ENCODE data around the gene NRL.

Gene NRL

GRCh38 chr14:24078146-24078545 lies 36.6 kb downstream of the NRL start:
- peak; percentile 96 for DNase-seq

GRCh38 chr14:24077086-24077485 lies 37.7 kb downstream of the NRL start:
- DNase-seq, result no peak

- DNase-seq, result no peak
Observed at GRCh38 chr14:24076302-24076601, 38.5 kb downstream of the NRL start.

GRCh38 chr14:24075485-24076301 lies 39.1 kb downstream of the NRL start:
- DNase-seq, result no peak

GRCh38 chr14:24074625-24075484 lies 39.9 kb downstream of the NRL start:
- DNase-seq, result no peak

GRCh38 chr14:24072881-24073877 lies 41.6 kb downstream of the NRL start:
- no peak for DNase-seq

GRCh38 chr14:24072436-24072835 lies 42.3 kb downstream of the NRL start:
- no peak for DNase-seq

GRCh38 chr14:24071836-24072430 lies 42.8 kb downstream of the NRL start:
- no peak for DNase-seq

GRCh38 chr14:24071144-24071697 lies 43.5 kb downstream of the NRL start, which contains the start of gene CPNE6:
TSS of gene CPNE6 (plus strand) at chr14:24071562. CDS start at chr14:24072937, 1,375 bp downstream.
- DNase-seq, result no peak

GRCh38 chr14:24070285-24071143 lies 44.2 kb downstream of the NRL start:
- no peak for DNase-seq

GRCh38 chr14:24069411-24069735 lies 45.4 kb downstream of the NRL start:
- DNase-seq, result no peak

- DNase-seq, result no peak
Observed at GRCh38 chr14:24068711-24069410, 45.9 kb downstream of the NRL start.

GRCh38 chr14:24067133-24068082 lies 47.3 kb downstream of the NRL start:
- no peak for DNase-seq

- no peak for DNase-seq
Observed at GRCh38 chr14:24066496-24067132, 48.1 kb downstream of the NRL start.

- no peak for DNase-seq
Observed at GRCh38 chr14:24065408-24065807, 49.3 kb downstream of the NRL start.

- no peak for DNase-seq
Observed at GRCh38 chr14:24064856-24065255, 49.9 kb downstream of the NRL start.

- DNase-seq, result no peak
Observed at GRCh38 chr14:24064091-24064795, 50.5 kb downstream of the NRL start.

GRCh38 chr14:24063263-24063836 lies 51.4 kb downstream of the NRL start:
- no peak for DNase-seq
